HCT116 (cell line): ENCODE data around the gene RAB5IF.
"Not testable (repeated sequence)": the region's sequence is repeated elsewhere in the genome, so short reads cannot be mapped to it uniquely, and the experiment has no call there.

ENCODE experiments used
- EGR1 ChIP-seq: IDR thresholded peaks from 2 replicates; pipeline ENCODE4 v1.6.1; 2012; ENCODE audit warnings: low read depth
- EZH2 ChIP-seq: fragments of 200-600 bp; sonication (generic); IDR thresholded peaks from 2 replicates; pipeline ENCODE4 v1.6.1; 2017; ENCODE audit warnings: antibody characterized with exemption, mixed run types
- POLR2A ChIP-seq: IDR thresholded peaks from 2 replicates; pipeline ENCODE4 v1.7.0; 2011; ENCODE audit warnings: borderline replicate concordance; ENCODE audit not compliant: insufficient read depth, insufficient read length; ENCODE audit errors: extremely low read depth
- ZNF274 ChIP-seq: fragments of 200-500 bp; sonication (Bioruptor generic); IDR thresholded peaks from 2 replicates; pipeline ENCODE4 v1.6.1; 2014; ENCODE audit warnings: mild to moderate bottlenecking, low read depth, low read length, inconsistent platforms
- TF ChIP-seq, protein P1 (sequence below), 3 experiments: fragments of 200-600 bp in 1 of 3; sonication (generic) in 1 of 3; IDR thresholded peaks in 2 of 3; conservative IDR thresholded peaks in 1 of 3; 2 replicates each; pipeline ENCODE4 v1.5.1; 2012 to 2017; ENCODE audit warnings: low read depth in 2 of 3, low read length in 2 of 3, antibody characterized with exemption in 1 of 3, borderline replicate concordance in 1 of 3, control low read depth in 1 of 3, mild to moderate bottlenecking in 1 of 3, mixed read lengths in 1 of 3, mixed run types in 1 of 3, moderate library complexity in 1 of 3; ENCODE audit not compliant: insufficient read depth in 1 of 3

DNA sequence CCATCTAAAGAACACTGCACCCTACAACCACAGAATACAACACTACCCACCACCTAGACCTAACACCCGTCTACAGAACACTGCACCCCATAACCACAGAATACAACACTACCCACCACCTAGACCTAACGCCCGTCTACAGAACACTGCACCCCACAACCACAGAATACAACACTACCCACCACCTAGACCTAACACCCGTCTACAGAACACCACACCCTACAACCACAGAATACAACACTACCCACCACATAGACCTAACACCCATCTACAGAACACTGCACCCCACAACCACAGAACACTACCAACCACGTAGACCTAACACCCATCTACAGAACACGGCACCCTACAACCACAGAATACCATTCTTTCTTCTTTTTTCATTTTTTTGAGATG lies 40.9 kb upstream of the RAB5IF start:
- not testable (repeated sequence) for TF ChIP-seq POLR2A, EGR1, ZNF274, EZH2
- TF ChIP-seq, protein P1, sequence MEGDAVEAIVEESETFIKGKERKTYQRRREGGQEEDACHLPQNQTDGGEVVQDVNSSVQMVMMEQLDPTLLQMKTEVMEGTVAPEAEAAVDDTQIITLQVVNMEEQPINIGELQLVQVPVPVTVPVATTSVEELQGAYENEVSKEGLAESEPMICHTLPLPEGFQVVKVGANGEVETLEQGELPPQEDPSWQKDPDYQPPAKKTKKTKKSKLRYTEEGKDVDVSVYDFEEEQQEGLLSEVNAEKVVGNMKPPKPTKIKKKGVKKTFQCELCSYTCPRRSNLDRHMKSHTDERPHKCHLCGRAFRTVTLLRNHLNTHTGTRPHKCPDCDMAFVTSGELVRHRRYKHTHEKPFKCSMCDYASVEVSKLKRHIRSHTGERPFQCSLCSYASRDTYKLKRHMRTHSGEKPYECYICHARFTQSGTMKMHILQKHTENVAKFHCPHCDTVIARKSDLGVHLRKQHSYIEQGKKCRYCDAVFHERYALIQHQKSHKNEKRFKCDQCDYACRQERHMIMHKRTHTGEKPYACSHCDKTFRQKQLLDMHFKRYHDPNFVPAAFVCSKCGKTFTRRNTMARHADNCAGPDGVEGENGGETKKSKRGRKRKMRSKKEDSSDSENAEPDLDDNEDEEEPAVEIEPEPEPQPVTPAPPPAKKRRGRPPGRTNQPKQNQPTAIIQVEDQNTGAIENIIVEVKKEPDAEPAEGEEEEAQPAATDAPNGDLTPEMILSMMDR (IDR thresholded peaks at IDR 0.05 in 2 of 3, conservative IDR thresholded peaks at IDR 0.05 in 1 of 3; ENCODE audit: borderline replicate concordance in 1 of 3, insufficient read depth in 1 of 3, low read depth in 2 of 3, low read length in 2 of 3) = not testable (repeated sequence)
